Measurements from ENCODE around the gene MICAL1. TPM values are rescaled to one million over a fixed set of nuclear protein-coding genes. Genes with fewer than 3 reads are reported as not detected.

The MICAL1 gene
- total and polyA plus RNA-seq, 10 of the 15 experiments (the other 5 are each of a cell fraction or from before 2014, with no cell fraction given) = 0.32 to 71.6 (median 45.3) TPM

DNA sequence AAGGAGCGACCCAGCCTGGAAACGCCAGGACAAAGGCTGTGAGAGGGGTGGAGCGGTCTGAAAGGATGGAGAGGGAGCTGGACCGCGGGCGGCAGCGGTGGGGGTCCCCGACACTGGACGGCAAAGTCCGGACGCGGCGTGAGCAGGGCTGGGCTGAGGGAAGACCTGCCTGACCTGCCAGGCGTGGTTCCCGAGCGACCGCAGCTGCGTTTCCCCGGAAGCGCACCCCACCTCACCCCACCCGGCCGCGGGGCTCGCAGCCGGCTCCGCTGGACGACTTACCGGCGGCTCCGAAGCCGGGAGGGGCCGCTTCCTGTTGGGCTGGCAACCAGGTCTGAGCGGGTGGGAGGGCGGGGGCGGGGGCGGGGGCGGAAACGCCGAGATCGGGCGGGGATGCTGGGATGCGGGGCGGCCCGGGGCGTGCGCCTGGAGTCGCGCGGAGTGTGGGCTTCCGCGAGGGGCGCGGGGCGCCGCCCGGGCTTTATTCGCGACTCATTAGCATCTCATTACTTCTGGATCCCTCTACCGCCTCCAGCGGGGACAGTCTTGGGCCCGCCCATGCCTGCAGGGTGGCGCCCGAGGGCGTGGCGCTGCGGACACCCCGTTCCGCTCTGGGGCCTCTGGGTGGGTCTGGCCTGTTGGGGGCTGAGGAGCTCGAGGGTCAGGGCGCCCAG lies at the start of gene MICAL1 (continued):
- TF ChIP-seq SMARCA5 (IDR thresholded peaks at IDR 0.05) = no peak; the same call in 1 of the 2 replicates
- no peak for TF ChIP-seq SREBF1 (IDR thresholded peaks at IDR 0.05; ENCODE audit: low read length)
- no peak for TF ChIP-seq MEF2B (IDR thresholded peaks at IDR 0.05; ENCODE audit: partially characterized antibody, poor library complexity, severe bottlenecking)
- peak in 1 of 2 experiments; percentile 71; a peak in 1 of 3 replicates for TF ChIP-seq EGR1 (IDR thresholded peaks at IDR 0.05; ENCODE audit: borderline replicate concordance in 1 of 2, low read depth in 2 of 2, low read length in 2 of 2)
- TF ChIP-seq, protein P1, sequence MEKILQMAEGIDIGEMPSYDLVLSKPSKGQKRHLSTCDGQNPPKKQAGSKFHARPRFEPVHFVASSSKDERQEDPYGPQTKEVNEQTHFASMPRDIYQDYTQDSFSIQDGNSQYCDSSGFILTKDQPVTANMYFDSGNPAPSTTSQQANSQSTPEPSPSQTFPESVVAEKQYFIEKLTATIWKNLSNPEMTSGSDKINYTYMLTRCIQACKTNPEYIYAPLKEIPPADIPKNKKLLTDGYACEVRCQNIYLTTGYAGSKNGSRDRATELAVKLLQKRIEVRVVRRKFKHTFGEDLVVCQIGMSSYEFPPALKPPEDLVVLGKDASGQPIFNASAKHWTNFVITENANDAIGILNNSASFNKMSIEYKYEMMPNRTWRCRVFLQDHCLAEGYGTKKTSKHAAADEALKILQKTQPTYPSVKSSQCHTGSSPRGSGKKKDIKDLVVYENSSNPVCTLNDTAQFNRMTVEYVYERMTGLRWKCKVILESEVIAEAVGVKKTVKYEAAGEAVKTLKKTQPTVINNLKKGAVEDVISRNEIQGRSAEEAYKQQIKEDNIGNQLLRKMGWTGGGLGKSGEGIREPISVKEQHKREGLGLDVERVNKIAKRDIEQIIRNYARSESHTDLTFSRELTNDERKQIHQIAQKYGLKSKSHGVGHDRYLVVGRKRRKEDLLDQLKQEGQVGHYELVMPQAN (conservative IDR thresholded peaks at IDR 0.05) = no peak; the same call in 1 of the 2 replicates
- no peak for TF ChIP-seq ASH2L (IDR thresholded peaks at IDR 0.05; ENCODE audit: borderline replicate concordance, low read depth)
- TF ChIP-seq NBN (IDR thresholded peaks at IDR 0.05) = peak; percentile 9
- TF ChIP-seq WRNIP1 (IDR thresholded peaks at IDR 0.05; ENCODE audit: borderline replicate concordance, low read depth, low read length) = no peak
- TF ChIP-seq GABPA (IDR thresholded peaks at IDR 0.05; ENCODE audit: low read depth) = no peak
- TF ChIP-seq, protein P2, sequence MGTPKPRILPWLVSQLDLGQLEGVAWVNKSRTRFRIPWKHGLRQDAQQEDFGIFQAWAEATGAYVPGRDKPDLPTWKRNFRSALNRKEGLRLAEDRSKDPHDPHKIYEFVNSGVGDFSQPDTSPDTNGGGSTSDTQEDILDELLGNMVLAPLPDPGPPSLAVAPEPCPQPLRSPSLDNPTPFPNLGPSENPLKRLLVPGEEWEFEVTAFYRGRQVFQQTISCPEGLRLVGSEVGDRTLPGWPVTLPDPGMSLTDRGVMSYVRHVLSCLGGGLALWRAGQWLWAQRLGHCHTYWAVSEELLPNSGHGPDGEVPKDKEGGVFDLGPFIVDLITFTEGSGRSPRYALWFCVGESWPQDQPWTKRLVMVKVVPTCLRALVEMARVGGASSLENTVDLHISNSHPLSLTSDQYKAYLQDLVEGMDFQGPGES (IDR thresholded peaks at IDR 0.05) = no peak
- no peak for TF ChIP-seq CBFB (IDR thresholded peaks at IDR 0.05; ENCODE audit: low read depth)
- TF ChIP-seq ESRRA (IDR thresholded peaks at IDR 0.05; ENCODE audit: low read length) = no peak
- TF ChIP-seq HDGF (IDR thresholded peaks at IDR 0.05) = peak; percentile 51; the same call in 1 of the 2 replicates
- no peak for TF ChIP-seq CEBPB (IDR thresholded peaks at IDR 0.05; ENCODE audit: borderline replicate concordance in 1 of 2, low read depth in 2 of 2, low read length in 2 of 2)
- TF ChIP-seq ZSCAN29 (IDR thresholded peaks at IDR 0.05) = no peak
- TF ChIP-seq, protein P3, sequence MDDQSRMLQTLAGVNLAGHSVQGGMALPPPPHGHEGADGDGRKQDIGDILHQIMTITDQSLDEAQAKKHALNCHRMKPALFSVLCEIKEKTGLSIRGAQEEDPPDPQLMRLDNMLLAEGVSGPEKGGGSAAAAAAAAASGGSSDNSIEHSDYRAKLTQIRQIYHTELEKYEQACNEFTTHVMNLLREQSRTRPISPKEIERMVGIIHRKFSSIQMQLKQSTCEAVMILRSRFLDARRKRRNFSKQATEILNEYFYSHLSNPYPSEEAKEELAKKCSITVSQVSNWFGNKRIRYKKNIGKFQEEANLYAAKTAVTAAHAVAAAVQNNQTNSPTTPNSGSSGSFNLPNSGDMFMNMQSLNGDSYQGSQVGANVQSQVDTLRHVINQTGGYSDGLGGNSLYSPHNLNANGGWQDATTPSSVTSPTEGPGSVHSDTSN (IDR thresholded peaks at IDR 0.05; ENCODE audit: insufficient replicate concordance, low read depth, low read length) = no peak
- TF ChIP-seq, protein P4, sequence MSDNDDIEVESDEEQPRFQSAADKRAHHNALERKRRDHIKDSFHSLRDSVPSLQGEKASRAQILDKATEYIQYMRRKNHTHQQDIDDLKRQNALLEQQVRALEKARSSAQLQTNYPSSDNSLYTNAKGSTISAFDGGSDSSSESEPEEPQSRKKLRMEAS (IDR thresholded peaks at IDR 0.05; ENCODE audit: low read depth, low read length) = no peak
- TF ChIP-seq NFXL1 (IDR thresholded peaks at IDR 0.05; ENCODE audit: borderline replicate concordance) = no peak
- TF ChIP-seq BCLAF1 (IDR thresholded peaks at IDR 0.05) = no peak
- TF ChIP-seq TARDBP (IDR thresholded peaks at IDR 0.05; ENCODE audit: borderline replicate concordance) = no peak

Measured in GM12878 (cell line).